Stimulated activated naive CD8-positive, alpha-beta T cell treated with anti-CD3 and anti-CD28 coated beads, Interleukin-15, amount 100 ng/mL, for 72 hours (primary cell): ENCODE results near the gene TNRC6B.
A peak's percentile ranks its signal among the peaks of the same experiment; 100 is the strongest.
"Not testable (repeated sequence)": the region's sequence is repeated elsewhere in the genome, so short reads cannot be mapped to it uniquely, and the experiment has no call there.

Experiments
- ATAC-seq: fragments of 150-1000 bp; cut with Tn5 transposase; 2 replicates; pipeline ENCODE4 v1.10.0; 2021; ENCODE audit warnings: mild to moderate bottlenecking, moderate library complexity
- DNase-seq, 2 donors: peaks; one replicate each; pipeline ENCODE4 v3.0.0; 2021 to 2022
- H3K27ac Mint-ChIP-seq, 2 donors: one replicate each; pipeline ENCODE4 v1.8.0; 2022; ENCODE audit warnings: mild to moderate bottlenecking in 2 of 2, mixed read lengths in 2 of 2, moderate library complexity in 2 of 2
- H3K27me3 Mint-ChIP-seq: one replicate; pipeline ENCODE4 v1.8.0; 2022; ENCODE audit warnings: mixed read lengths
- H3K4me1 Mint-ChIP-seq: one replicate; pipeline ENCODE4 v1.8.0; 2022; ENCODE audit warnings: mild to moderate bottlenecking, mixed read lengths
- H3K4me3 Mint-ChIP-seq, 2 donors: one replicate each; pipeline ENCODE4 v1.8.0; 2022; ENCODE audit warnings: mild to moderate bottlenecking in 2 of 2, mixed read lengths in 2 of 2, moderate library complexity in 1 of 2
- H3K9me3 Mint-ChIP-seq, 2 donors: one replicate each; pipeline ENCODE4 v1.8.0; 2022; ENCODE audit warnings: mixed read lengths in 2 of 2

TNRC6B gene

DNA sequence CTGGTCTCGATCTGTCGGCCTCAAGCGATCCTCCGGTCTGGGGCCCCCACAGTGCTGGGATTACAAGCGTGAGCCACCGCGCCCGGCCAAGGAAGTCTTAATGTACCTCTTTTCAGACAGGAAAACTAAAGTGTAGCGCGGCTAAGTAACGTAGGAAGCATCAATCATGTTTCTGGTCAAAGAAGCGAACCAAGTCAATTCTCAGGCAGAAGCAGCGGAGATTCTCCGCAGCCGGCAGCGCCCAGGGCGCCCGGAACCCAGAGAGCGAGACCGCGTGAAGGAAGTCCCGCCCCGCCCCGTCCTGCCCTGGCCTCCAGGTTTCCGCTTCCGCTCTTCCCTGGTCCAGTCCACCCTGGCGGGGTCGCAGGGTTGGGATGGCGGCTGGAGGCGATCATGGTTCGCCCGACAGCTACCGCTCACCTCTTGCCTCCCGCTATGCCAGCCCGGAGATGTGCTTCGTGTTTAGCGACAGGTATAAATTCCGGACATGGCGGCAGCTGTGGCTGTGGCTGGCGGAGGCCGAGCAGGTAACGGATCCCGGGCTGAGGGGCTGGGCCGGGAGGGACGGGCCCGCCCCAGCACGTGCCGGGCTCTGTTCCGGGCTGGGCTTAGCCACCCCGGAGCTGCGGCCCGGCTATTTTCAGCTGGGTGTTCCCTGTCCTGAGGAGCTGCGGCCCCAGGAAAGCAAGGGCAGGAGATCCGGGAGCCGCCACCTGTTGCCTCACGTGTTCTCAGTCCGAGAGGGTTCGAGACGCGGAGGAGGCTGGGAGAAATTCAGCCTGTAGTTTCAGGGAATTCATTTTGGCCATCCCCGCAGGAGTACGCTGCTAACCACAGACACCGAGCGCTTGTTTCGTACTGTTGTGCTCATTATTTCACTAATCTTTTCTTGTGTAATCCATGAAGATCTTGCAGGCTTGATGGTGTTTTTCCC is 168.7 kb downstream of the TNRC6B start, which contains the start of gene ADSL:
ADSL (plus strand) TSS at position 316 of the 934 bp plus-strand sequence; CDS start at position 375, 59 bp downstream.
- DNase-seq (peak; percentile 89), ATAC-seq (peak; percentile 94)
- peak within 1 kb of the TSS; percentile 97 for H3K4me3 Mint-ChIP-seq
- peaks cover 53% of the 10 kb centered on the region for H3K4me1 Mint-ChIP-seq
- no peaks in the 10 kb centered on the region for H3K9me3 Mint-ChIP-seq
- peak within 1 kb of the TSS; percentile 97 to 99 for H3K27ac Mint-ChIP-seq
- H3K27me3 Mint-ChIP-seq, result no peaks in the 10 kb centered on the region

GRCh38 chr22:40347300-40347699 is 169.6 kb downstream of the TNRC6B start:
- DNase-seq, result no peak
- no peaks in the 10 kb centered on the region for H3K27me3 Mint-ChIP-seq
- no peak for ATAC-seq

GRCh38 chr22:40348025-40348658 is 170.4 kb downstream of the TNRC6B start:
- peak overlapping the region; percentile 97 for H3K4me3 Mint-ChIP-seq
- ATAC-seq (peak; percentile 56), DNase-seq (peak; percentile 47 to 64)
- H3K9me3 Mint-ChIP-seq, result no peaks in the 10 kb centered on the region
- no peaks in the 10 kb centered on the region for H3K27me3 Mint-ChIP-seq
- peak overlapping the region in 1 of 2 donors; percentile 52 for H3K27ac Mint-ChIP-seq
- peaks cover 36% of the 10 kb centered on the region for H3K4me1 Mint-ChIP-seq

More at GRCh38 chr22:40347300-40347699, 169.6 kb downstream of the TNRC6B start:
- Mint-ChIP-seq H3K9me3 (no peaks in the 10 kb centered on the region), H3K4me1 (peaks cover 44% of the 10 kb centered on the region), H3K4me3 (peak overlapping the region; percentile 97), H3K27ac (peak overlapping the region; percentile 96 to 97)

- DNase-seq (no peak), ATAC-seq (no peak)
- H3K27ac Mint-ChIP-seq, result no peak overlapping the region
- no peak overlapping the region for H3K4me3 Mint-ChIP-seq
- peaks cover 16% of the 10 kb centered on the region for H3K4me1 Mint-ChIP-seq
- no peaks in the 10 kb centered on the region for H3K27me3 Mint-ChIP-seq
- H3K9me3 Mint-ChIP-seq, result no peaks in the 10 kb centered on the region
Measured at GRCh38 chr22:40352763-40353162, 175.0 kb downstream of the TNRC6B start.

DNA sequence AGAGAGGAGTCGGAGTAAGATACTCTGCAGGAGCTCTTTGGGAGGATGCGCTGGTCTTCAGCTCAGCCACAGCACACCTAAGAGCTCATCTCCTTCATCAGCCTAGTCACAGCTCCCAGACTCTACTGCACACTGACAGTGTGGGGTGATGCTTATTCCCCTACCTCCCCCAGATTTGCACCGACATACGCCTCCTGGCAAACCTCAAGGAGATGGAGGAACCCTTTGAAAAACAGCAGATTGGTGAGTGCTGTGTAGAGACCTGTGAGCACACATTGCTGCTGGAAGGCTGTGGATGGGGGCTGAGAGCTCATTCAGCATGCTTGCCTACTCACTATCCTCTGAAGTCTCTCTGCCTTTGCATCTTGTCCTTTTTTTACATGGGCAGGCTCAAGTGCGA is 183.4 kb downstream of the TNRC6B start:
- Mint-ChIP-seq H3K27me3 (no peaks in the 10 kb centered on the region), H3K4me3 (no peak overlapping the region), H3K27ac (peak overlapping the region; percentile 54 to 57), H3K9me3 (no peaks in the 10 kb centered on the region), H3K4me1 (peaks cover 5% of the 10 kb centered on the region)
- DNase-seq (no peak), ATAC-seq (no peak)

- ATAC-seq, result no peak
- Mint-ChIP-seq H3K4me1 (peaks cover 5% of the 10 kb centered on the region), H3K4me3 (no peak overlapping the region), H3K27ac (peak overlapping the region in 1 of 2 donors; percentile 9), H3K27me3 (no peaks in the 10 kb centered on the region), H3K9me3 (no peaks in the 10 kb centered on the region)
- DNase-seq, result no peak
Measured at GRCh38 chr22:40363059-40363458, 185.3 kb downstream of the TNRC6B start.

DNA sequence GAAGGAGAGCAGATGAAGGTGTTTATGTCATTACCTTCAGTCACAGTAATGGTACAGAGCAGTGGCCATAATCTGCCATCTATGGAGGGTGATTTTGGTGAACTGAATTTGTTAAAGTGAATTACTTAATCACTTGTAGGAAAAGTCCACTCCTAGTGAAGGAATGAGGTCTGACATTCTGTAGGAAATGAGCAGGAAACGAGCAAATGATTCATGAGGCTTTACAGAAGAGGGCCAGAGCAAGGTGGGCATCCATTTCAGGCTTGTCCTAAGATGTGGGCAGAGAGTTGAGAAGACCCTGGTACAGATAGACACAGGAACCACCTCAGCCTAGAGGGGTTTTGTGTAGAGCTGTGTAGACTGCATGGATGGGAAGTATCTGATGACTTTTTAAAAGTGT is 186.7 kb downstream of the TNRC6B start:
- Mint-ChIP-seq H3K4me1 (peaks cover 5% of the 10 kb centered on the region), H3K9me3 (no peaks in the 10 kb centered on the region), H3K27me3 (no peaks in the 10 kb centered on the region), H3K4me3 (no peak overlapping the region), H3K27ac (peak overlapping the region in 1 of 2 donors; percentile 55)
- ATAC-seq (no peak), DNase-seq (no peak)

DNA sequence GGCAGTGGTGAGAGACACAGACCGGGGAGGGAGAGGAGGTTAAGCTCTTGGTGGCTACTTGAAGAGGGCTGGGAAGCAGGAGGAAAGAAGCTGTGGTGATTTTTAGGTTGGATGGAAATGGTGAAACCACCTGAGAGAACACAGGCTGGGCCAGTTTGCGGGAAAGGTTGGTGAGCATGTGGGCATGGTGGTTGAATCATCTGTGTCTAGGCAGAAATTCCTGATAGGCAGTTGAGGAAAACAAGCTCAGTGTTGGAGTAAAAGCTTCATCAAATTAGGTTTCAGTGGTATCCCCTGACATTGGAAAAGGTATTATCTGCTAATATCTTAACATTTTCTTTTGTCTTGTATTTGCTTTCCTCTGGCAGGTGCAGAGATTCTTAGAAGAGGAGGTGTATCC is 188.3 kb downstream of the TNRC6B start:
- no peaks in the 10 kb centered on the region for H3K9me3 Mint-ChIP-seq
- ATAC-seq (no peak), DNase-seq (no peak)
- no peak overlapping the region for H3K4me3 Mint-ChIP-seq
- no peaks in the 10 kb centered on the region for H3K27me3 Mint-ChIP-seq
- H3K4me1 Mint-ChIP-seq, result peaks cover 13% of the 10 kb centered on the region
- H3K27ac Mint-ChIP-seq, result peak overlapping the region; percentile 1 to 72

DNA sequence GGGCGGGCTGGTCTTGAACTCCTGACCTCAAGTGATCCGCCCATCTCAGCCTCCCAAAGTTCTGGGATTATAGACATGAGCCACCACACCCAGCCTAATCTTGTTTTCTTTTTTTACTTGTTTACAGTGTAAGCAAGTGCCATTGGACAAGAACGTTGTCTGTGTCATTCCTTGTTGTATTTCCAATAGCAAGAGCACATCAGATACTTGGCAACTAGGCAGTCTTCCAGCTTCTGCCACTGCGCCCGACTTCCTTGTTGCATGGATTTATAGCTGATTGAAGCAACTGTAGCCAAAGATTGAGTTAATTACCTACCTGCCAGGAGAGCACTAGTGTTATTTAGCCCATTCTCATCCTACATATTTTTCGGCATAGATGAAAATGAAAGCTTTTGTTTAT is 189.6 kb downstream of the TNRC6B start:
- DNase-seq (no peak), ATAC-seq (no peak)
- Mint-ChIP-seq H3K9me3 (no peaks in the 10 kb centered on the region), H3K4me1 (peaks cover 26% of the 10 kb centered on the region), H3K27me3 (no peaks in the 10 kb centered on the region), H3K27ac (no peak overlapping the region), H3K4me3 (no peak overlapping the region)

DNA sequence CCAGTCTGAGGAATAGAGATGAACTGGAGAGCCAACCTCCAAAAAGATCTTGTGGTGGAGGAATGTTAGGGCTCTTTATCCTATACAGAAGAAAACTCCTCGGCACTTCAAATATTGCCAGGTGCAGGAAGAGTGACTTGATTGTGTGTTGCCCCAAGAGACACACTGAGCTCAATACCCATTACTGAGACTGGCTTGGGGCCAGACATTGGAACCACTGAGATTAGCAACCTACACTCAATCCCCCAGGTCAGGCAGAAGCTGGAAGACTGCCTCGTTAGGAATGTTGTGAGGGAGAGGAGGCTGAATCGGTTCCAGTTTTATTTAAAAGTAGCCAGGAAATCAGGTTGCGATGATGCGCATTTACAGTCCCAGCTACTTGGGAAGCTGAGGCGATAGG is 190.3 kb downstream of the TNRC6B start:
- ATAC-seq, result no peak

GRCh38 chr22:40368836-40369235 is 191.1 kb downstream of the TNRC6B start:
- Mint-ChIP-seq H3K27me3 (no peaks in the 10 kb centered on the region), H3K4me1 (peaks cover 30% of the 10 kb centered on the region), H3K4me3 (no peak overlapping the region), H3K9me3 (no peaks in the 10 kb centered on the region), H3K27ac (no peak overlapping the region)
- ATAC-seq (no peak), DNase-seq (no peak)

More for the DNA sequence above, 190.3 kb downstream of the TNRC6B start:
- peaks cover 30% of the 10 kb centered on the region for H3K4me1 Mint-ChIP-seq
- no peaks in the 10 kb centered on the region for H3K9me3 Mint-ChIP-seq
- no peak overlapping the region for H3K4me3 Mint-ChIP-seq
- H3K27me3 Mint-ChIP-seq, result no peaks in the 10 kb centered on the region
- peak overlapping the region in 1 of 2 donors; percentile 24 for H3K27ac Mint-ChIP-seq
- DNase-seq, result no peak

DNA sequence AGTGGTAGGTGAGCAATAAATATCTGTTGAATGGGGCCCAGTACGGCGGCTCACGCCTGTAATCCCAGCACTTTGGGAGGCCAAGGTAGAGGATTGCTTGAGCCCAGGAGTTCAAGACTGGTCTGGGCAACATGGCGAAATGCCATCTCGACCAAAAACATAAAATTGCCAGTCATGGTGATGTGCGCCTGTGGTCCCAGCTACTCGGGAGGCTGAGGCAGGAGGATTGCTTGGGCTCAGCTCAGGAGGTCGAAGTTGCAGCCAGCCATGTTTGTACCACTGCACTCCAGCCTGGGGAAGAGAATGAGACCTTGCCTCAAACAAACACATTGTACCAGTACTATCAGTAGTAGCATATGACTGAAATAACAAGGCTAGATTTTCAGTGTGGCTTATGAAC is 196.8 kb downstream of the TNRC6B start:
- Mint-ChIP-seq H3K9me3 (no peaks in the 10 kb centered on the region), H3K4me1 (peaks cover 36% of the 10 kb centered on the region), H3K27ac (no peak overlapping the region), H3K27me3 (no peaks in the 10 kb centered on the region), H3K4me3 (no peak overlapping the region)
- DNase-seq (no peak), ATAC-seq (no peak)

DNA sequence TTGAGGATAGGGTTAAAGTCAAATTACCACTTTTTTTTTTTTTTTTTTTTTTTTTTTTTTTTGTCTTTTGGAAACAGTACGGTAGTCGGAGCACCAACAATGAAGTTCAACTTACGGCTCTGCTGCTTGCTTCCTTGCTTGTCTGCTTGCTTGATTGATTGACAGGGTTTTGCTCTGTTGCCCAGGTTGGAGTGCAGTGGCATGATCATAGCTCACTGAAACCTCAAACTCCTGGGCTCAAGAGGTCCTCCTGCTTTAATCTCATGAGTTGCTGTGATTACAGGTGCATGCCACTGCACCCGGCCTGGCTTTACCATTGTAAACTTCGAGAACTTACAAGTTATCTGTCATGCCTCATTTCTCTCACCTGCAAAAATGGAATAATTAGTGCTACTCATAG is 198.4 kb downstream of the TNRC6B start:
- peaks cover 28% of the 10 kb centered on the region for H3K4me1 Mint-ChIP-seq
- no peaks in the 10 kb centered on the region for H3K9me3 Mint-ChIP-seq
- no peak for DNase-seq
- no peak overlapping the region for H3K4me3 Mint-ChIP-seq
- no peak overlapping the region for H3K27ac Mint-ChIP-seq
- no peak for ATAC-seq
- no peaks in the 10 kb centered on the region for H3K27me3 Mint-ChIP-seq

- no peak overlapping the region for H3K4me3 Mint-ChIP-seq
- H3K4me1 Mint-ChIP-seq, result peaks cover 21% of the 10 kb centered on the region
- no peak overlapping the region for H3K27ac Mint-ChIP-seq
- H3K9me3 Mint-ChIP-seq, result no peaks in the 10 kb centered on the region
- no peaks in the 10 kb centered on the region for H3K27me3 Mint-ChIP-seq
- ATAC-seq (no peak), DNase-seq (no peak)
Measured at GRCh38 chr22:40377931-40378330, 200.2 kb downstream of the TNRC6B start.

GRCh38 chr22:40378448-40378847 is 200.7 kb downstream of the TNRC6B start:
- ATAC-seq, H3K27me3 Mint-ChIP-seq, DNase-seq, H3K9me3 Mint-ChIP-seq, H3K27ac Mint-ChIP-seq, H3K4me3 Mint-ChIP-seq: not testable (repeated sequence)
- H3K4me1 Mint-ChIP-seq, result peaks cover 27% of the 10 kb centered on the region

DNA sequence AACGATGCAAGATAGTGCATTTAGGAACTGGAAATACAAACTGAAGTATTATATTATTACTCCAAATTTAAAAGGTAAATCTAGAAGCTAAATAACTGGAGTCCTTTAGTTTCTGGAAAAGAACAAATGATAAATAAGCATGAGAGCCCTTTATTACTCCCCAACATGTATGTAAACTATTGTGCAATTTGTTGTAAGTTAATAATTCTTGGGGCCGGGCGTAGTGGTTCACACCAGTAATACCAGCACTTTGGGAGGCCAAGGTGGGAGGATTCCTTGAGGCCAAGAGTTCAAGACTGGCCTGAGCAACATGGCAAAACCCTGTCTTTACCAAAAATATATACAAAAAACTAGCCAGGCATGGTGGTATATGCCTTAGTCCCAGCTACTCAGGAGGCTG is 203.7 kb downstream of the TNRC6B start:
- Mint-ChIP-seq H3K27ac (no peak overlapping the region), H3K4me1 (peaks cover 39% of the 10 kb centered on the region), H3K4me3 (no peak overlapping the region), H3K9me3 (no peaks in the 10 kb centered on the region), H3K27me3 (no peaks in the 10 kb centered on the region)
- ATAC-seq, result no peak
- no peak for DNase-seq
